Measurements from ENCODE around the gene ZDHHC3.

ZDHHC3 gene

DNA sequence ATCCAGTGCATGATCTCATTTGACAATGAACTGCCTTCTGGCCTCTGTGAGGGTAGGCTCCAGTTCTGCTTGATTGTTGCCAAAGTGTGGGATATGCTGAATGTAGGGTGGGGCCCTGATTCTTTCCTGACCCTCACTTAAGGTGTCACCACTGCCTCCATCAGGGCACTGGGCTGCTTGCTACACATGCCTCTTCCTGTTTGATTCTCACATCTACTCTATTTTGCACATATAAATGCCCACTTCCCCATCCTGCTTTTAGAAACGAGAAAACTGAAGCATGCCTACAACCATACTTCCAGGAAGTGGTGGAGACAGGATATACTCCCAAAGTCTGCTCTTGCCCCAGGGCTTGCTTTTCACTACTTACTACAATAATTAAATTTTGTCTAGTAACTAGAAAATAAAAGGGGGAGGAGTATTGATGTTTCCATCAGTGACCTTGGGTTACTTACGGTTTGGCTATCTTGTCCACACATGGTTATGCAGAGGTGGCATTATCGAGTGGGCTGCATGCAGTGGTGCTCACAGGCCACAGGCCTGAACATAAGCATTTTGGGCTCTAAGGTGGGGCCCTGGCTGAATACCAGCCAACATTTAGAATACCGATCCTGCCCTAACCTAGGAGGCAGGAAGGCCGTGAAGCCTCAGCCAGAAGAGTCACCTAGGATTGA, 6.7 kb downstream of the ZDHHC3 start:
- DNase-seq (ENCODE audit: extremely low read depth, low read depth), result no peak
- TF ChIP-seq, protein P1, sequence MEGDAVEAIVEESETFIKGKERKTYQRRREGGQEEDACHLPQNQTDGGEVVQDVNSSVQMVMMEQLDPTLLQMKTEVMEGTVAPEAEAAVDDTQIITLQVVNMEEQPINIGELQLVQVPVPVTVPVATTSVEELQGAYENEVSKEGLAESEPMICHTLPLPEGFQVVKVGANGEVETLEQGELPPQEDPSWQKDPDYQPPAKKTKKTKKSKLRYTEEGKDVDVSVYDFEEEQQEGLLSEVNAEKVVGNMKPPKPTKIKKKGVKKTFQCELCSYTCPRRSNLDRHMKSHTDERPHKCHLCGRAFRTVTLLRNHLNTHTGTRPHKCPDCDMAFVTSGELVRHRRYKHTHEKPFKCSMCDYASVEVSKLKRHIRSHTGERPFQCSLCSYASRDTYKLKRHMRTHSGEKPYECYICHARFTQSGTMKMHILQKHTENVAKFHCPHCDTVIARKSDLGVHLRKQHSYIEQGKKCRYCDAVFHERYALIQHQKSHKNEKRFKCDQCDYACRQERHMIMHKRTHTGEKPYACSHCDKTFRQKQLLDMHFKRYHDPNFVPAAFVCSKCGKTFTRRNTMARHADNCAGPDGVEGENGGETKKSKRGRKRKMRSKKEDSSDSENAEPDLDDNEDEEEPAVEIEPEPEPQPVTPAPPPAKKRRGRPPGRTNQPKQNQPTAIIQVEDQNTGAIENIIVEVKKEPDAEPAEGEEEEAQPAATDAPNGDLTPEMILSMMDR (IDR thresholded peaks at IDR 0.05; ENCODE audit: low read depth, low read length, missing control alignments), result no peak
- no peak overlapping the region for H3K4me3 ChIP-seq (replicated peaks; ENCODE audit: low read depth, low read length)

DNA sequence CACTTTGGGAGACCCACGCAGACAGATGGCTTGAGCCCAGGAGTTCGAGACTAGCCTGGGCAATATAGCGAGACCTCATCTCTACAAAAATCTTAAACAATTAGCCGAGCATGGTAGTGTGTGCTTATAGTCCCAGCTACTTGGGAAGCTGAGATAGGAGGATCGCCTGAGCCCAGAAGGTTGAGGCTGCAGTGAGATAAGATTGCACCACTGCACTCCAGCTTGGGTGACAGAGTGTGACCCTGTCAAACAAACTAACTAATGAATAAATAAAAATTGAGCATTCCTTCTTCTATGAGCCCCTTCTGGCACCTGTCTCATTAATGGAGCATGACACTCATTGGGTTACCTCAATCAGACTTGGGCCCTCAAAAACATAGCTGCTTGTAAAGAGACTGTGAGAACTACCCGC, 7.5 kb downstream of the ZDHHC3 start:
- TF ChIP-seq, protein P1 (IDR thresholded peaks at IDR 0.05; ENCODE audit: low read depth, low read length, missing control alignments), result no peak
- H3K4me3 ChIP-seq (replicated peaks; ENCODE audit: low read depth, low read length), result no peak overlapping the region
- DNase-seq (ENCODE audit: extremely low read depth, low read depth), result no peak

DNA sequence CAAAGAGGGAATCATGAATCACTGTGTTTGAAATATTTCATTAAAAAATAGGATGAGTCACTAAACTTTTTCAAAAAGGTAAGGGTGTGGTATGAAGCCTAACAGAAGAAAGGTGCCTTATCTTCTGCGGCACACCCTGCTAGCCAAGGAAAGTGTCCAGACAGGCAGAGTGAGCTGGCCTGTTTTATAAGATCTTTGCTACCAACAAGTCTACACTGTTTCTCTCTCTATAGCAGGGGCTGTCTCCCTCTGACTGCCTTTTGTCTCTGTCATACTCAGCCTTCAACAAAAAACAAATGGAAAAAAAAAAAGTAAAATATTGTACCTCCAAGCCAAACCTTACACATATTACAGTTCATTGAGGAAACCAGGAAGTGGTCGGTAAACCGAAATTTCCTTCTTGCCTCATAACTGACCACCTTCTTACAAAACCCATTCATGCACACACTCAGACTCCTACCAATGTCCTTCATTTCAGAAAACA, 9.1 kb downstream of the ZDHHC3 start:
- no peak for DNase-seq (ENCODE audit: extremely low read depth, low read depth)
- H3K4me3 ChIP-seq (replicated peaks; ENCODE audit: low read depth, low read length), result no peak overlapping the region
- TF ChIP-seq, protein P1 (IDR thresholded peaks at IDR 0.05; ENCODE audit: low read depth, low read length, missing control alignments), result no peak

DNA sequence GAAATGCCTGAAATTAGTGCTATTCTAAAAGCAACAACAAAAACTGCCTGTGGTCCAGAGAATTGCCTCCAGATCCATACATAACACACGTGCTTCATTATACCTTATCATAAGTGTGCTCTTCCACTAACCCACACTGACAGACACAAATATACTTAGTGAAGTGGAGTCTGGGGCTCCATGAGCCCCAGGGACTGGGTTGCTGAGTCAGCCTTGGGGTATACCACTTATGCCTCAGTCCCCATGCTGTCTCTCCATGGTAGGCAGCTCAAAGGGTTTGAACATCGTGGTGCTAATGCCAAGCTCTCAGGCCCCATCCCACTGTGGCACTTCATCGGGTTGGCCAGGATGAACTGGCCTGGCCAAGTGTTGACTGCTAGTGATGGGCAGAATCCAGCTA, 10.8 kb downstream of the ZDHHC3 start:
- H3K4me3 ChIP-seq (replicated peaks; ENCODE audit: low read depth, low read length), result no peak overlapping the region
- TF ChIP-seq, protein P1 (IDR thresholded peaks at IDR 0.05; ENCODE audit: low read depth, low read length, missing control alignments), result no peak
- DNase-seq (ENCODE audit: extremely low read depth, low read depth), result no peak

DNA sequence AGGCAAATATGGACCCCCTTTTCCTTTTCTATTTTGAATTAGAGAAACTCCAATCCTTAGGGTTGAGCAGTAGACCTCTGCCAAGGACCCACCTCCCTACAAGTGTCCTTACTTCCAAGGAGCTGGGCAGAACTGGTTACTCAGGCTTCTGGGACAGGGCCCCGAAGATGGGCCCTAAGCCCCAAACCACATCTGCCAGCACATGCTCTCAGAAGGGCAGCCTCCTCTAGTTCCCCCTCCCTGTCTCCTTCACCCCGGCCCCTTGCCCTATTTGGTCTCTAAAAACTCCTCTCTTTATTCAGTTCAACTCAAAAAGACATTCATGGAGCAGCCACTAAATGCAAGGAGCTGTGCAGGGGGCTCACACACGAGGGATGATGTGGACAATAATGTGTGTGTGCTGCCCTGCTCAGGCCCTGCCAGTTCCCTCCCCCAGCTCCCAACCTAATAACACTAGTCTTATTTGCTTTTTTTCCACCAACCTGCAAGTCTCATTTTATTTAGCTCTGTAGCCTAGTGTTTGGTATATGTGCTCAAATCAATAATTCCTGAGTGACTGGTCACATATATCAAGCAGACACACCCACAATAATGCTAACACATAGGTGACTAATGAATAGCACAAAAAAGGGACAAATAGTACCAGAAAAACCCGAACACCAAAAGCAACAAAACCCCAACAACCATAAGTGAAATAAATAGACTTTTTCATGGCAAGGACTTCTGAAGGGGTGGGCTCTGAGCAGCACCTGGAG, 12.2 kb downstream of the ZDHHC3 start:
- H3K4me3 ChIP-seq (replicated peaks; ENCODE audit: low read depth, low read length), result no peak overlapping the region
- TF ChIP-seq, protein P1 (IDR thresholded peaks at IDR 0.05; ENCODE audit: low read depth, low read length, missing control alignments), result no peak
- DNase-seq (ENCODE audit: extremely low read depth, low read depth), result no peak

DNA sequence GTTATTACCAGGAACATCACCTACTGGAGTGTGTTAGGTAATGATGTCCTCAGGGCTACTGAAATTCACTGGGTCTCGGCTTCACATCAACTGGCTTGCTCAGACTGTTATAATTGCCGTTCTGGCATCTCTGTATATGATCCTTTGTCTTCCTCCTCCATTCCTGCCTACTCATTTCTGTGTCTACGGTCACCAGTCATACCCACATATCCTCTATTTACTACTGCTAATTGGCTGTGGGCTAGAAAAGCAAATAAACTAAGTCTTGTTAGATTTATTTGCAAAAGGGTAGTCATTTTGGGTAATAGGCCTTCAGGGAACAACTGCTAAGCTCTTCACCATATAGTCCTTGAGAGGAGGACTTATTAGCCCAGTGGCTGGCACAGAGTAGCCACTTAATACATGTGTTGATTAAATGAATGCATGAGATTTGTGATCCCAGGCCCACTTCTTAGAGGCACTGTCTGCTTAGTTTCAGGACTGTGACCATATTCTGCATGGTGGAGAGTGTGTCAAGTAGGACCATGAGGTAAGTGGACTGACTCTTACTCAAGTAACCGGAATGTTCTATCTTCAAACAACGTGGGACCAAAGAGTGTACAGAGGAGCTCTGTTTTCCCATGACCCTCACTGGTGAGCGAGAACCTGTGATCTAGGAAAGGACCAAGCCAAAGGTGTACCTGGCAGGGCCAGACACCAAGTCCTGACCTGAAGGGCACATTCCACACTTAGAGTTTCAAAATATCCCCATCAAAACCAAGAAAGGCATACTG, 13.2 kb downstream of the ZDHHC3 start:
- DNase-seq (ENCODE audit: extremely low read depth, low read depth), result no peak
- H3K4me3 ChIP-seq (replicated peaks; ENCODE audit: low read depth, low read length), result no peak overlapping the region
- TF ChIP-seq, protein P1 (IDR thresholded peaks at IDR 0.05; ENCODE audit: low read depth, low read length, missing control alignments), result no peak
